ENCODE results near the gene PPP1CA. TPM values are rescaled to one million over a fixed set of nuclear protein-coding genes. Genes with fewer than 3 reads are reported as not detected.

The PPP1CA gene
- total and polyA plus RNA-seq, 2 donors (not counting 1 experiment from before 2014, with no cell fraction given), result 218 to 251 TPM

- Histone ChIP-seq H4K20me1 (ENCODE audit: control insufficient read depth, insufficient read depth, low read length, poor library complexity, severe bottlenecking) (no peaks in the 10 kb centered on the region), H2AFZ (ENCODE audit: insufficient read depth, low read depth, low read length, poor library complexity, severe bottlenecking) (no peak overlapping the region), H3K9me3 (ENCODE audit: control extremely low read depth in 1 of 3, control insufficient read depth in 2 of 3, insufficient read depth in 1 of 3, low read length in 2 of 3) (no peaks in the 10 kb centered on the region), H3K79me2 (ENCODE audit: control insufficient read depth, insufficient read depth, low read length) (peaks cover 11% of the 10 kb centered on the region), H3K4me1 (ENCODE audit: control insufficient read depth in 2 of 2, insufficient read depth in 2 of 2, low read length in 2 of 2) (peaks cover 27 to 35% of the 10 kb centered on the region in 2 donors), H3K36me3 (replicated peaks in 1 of 2; ENCODE audit: control extremely low read depth in 1 of 2, control insufficient read depth in 1 of 2, extremely low read depth in 1 of 2, insufficient read depth in 2 of 2, low read length in 1 of 2) (no peaks in the 10 kb centered on the region), H3K9ac (ENCODE audit: low read length) (no peak overlapping the region), H3K27me3 (replicated peaks in 1 of 4; ENCODE audit: control extremely low read depth in 1 of 4, control insufficient read depth in 3 of 4, insufficient read depth in 4 of 4, low read length in 3 of 4) (no peaks in the 10 kb centered on the region), H3K4me3 (ENCODE audit: control extremely low read depth in 1 of 5, extremely low read depth in 1 of 5, insufficient read depth in 1 of 5, low read depth in 2 of 5, low read length in 4 of 5) (no peak overlapping the region), H3K27ac (ENCODE audit: low read length in 2 of 2) (no peak overlapping the region), H3K4me2 (replicated peaks; ENCODE audit: low read depth, low read length, poor library complexity, severe bottlenecking) (no peak overlapping the region)
- ChIA-PET POLR2A (interaction anchor here (2.1 to 5.8 kb wide), 3 partner anchors 9 to 25 kb away, joined by 5 to 153 read pairs (median 47); partner anchors contain the start of genes CLCF1 and POLD4), CTCF (interaction anchor here (1.0 to 42.2 kb wide), 4 partner anchors 8 to 116 kb away, joined by 3 to 2379 read pairs (median 60); partner anchors contain the start of genes CLCF1 and POLD4)
- Mint-ChIP-seq H3K4me3 (no peak overlapping the region), H3K27me3 (no peaks in the 10 kb centered on the region), H3K4me1 (peaks cover 33% of the 10 kb centered on the region), H3K9me3 (ENCODE audit: insufficient read depth) (no peaks in the 10 kb centered on the region), H3K27ac (peak overlapping the region; percentile 73)
- ATAC-seq (ENCODE audit: low read depth), result no peak
- 93% methylated on average over 18 of the region's 23 CpGs for WGBS (ENCODE audit: insufficient coverage)
- intact Hi-C loops (cut with micrococcal nuclease), result loop anchor here (5.0 kb wide), 2 partner anchors 92 to 137 kb away; partner anchors contain the start of gene ANKRD13D
- DNase-seq, result no peak
- TF ChIP-seq EZH2 (IDR thresholded peaks at IDR 0.05; ENCODE audit: borderline replicate concordance, insufficient read depth, low read depth, low read length, poor library complexity, severe bottlenecking) (no peak), CTCF (IDR thresholded peaks at IDR 0.05) (no peak)
Measured at GRCh38 chr11:67379061-67380058, 22.3 kb downstream of the PPP1CA start.

Measured in B cell (primary cell).